CD4-positive, alpha-beta T cell treated with Interleukin-6 at 100 ng/mL for 8 hours (primary cell): Measurements from ENCODE around the gene SAP130.

Source experiments
- DNase-seq: peaks from one replicate; pipeline ENCODE4 v3.0.0-alpha.2; 2020; ENCODE audit warnings: mixed read lengths, low spot score

Gene SAP130

GRCh38 chr2:128027801-128028667 is at the start of gene SAP130:
Gene SAP130, minus strand, starts transcription at chr2:128028059. Its CDS starts 1,767 bp downstream, at chr2:128026292.
- DNase-seq = peak; percentile 98

- no peak for DNase-seq
Measured at GRCh38 chr2:128076461-128077106, 48.7 kb upstream of the SAP130 start.

DNA sequence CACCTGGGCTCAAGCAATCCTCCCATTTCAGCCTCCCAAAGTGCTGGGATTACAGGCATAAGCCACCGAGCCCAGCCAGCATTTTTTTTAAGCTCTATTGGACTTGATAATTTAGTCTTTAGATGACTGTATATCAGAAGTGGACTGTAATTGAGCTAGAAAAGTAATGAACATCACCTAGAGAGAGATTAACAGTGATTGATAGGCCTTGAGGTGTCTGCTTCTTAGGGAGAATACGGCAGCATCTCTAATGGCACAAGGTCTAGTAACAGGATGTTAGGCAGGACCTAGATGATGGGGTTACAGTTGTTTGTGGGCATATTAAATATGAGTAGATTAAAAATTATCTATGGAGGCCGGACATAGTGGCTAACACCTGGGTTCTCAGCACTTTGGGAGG is 45.4 kb upstream of the SAP130 start:
- no peak for DNase-seq

- DNase-seq = no peak
Measured at GRCh38 chr2:128069769-128070168, 41.9 kb upstream of the SAP130 start.

GRCh38 chr2:128064353-128064752 is 36.5 kb upstream of the SAP130 start:
- DNase-seq = no peak

GRCh38 chr2:128062571-128062970 is 34.7 kb upstream of the SAP130 start:
- DNase-seq = no peak

DNA sequence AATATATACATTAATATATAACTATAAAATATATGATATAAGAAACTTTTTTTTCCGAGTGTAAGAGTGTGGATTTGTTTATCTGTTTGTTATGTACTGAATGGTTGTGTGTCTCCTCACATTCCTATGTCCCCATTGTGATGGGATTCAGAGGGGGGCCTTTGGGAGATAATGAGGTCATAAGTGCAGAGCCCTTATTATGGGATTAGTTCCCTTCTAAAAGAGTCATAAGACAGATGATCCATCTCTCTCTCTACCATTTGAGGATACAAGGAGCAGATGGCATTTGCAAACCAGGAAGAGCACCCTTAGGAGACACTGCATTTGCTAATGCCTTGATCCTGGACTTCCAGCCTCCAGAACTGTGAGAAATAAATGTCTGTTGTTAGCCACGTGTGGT is 30.3 kb upstream of the SAP130 start:
- no peak for DNase-seq

GRCh38 chr2:128057334-128057733 is 29.5 kb upstream of the SAP130 start:
- DNase-seq = no peak

DNA sequence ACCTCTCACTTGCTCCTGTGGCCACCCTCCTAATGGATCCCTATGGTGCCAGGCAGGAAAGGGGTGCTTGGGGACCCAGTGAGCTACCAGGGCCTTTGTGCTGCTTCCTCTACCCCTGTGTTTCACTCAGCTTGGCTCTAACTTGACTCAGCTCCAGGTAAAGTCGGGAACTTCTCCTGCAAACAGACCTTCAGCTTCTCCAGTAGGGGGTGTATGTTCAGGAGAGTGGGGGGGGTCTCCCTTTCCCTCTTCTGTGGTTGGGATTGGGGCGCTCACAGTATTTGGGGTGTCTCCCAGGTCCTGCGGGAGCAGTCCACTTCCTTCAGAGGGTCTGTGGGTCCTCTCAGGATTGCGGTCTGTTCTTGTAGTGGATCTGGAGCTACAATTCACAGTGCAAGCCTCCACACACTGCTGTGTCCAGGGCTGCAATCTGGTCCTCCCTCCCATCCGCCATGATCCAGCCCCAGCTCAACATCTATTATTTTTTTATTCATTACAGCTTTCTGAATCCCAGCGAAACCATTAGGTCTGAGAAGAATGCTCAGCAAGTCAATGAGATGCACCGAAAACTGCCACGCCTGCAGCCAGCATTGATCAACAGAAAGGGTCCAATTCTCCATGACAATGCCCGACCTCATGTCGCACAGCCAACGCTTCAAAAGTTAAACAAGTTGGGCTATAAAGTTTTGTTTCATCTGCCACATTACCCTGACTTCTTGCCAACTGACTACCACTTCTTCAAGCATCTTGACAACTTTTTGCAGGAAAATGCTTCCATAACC is 26.4 kb upstream of the SAP130 start:
- DNase-seq = no peak

GRCh38 chr2:128053331-128053730 is 25.5 kb upstream of the SAP130 start:
- no peak for DNase-seq

DNA sequence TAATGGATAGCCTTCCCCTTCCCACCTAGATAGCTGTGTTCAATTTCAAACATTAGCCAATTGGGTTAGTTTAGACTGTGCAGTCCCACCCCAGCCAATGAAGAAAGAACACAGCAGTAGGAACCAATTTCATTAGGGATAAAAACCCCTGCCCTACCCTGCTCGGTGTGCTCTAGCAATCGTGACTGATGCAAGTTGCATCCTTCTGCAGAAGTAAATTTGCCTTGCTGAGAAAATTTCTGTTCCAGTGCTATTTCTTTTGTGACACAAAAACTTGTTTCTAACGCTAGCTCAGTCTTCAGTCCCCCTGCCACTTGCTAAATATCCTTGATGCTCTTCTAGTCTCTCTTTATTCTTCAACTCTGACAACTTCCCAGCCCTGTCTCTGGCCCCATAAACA is 15.2 kb upstream of the SAP130 start:
- no peak for DNase-seq

DNA sequence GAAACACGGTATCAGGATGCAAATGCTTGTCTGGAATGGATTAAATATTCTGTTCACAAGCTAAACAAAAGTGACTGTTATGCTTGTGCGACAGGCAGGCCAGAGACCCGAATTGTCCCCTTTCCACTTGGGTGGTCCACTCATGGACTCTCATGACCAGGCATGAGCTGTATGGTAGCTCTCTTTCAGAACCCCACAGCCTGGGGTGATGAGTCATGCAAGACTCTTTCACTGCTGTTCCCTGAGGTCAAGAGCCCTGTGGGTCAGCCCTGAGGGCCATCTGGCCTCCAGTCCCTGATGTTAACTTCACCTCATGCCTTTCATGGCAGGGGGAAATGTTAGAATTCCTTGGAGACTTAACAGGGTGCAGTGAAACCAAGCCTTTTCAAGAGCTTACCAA is 13.7 kb upstream of the SAP130 start:
- no peak for DNase-seq

GRCh38 chr2:128040166-128040771 is 12.4 kb upstream of the SAP130 start:
- no peak for DNase-seq

DNA sequence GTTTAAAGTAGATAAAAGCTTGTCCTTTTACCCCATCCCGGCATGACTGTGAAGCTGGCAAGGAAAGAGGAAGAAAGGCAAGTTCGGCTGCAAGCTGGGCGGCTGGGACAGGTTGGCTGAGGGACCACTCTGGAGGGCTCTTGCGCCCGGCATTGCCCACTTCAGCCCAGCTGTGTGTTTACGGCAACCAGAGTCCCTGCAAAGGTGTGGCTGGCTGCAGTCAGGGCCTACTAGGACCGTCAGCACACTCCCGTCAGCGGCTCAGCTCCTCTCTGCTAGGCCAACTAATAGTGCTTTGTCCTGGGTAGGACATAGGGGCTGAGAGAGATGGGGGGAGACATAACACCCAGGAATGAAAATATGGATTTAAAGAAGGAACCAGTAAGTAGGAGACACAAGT is 11.7 kb upstream of the SAP130 start:
- DNase-seq = no peak

GRCh38 chr2:128038411-128038810 is 10.6 kb upstream of the SAP130 start:
- no peak for DNase-seq

DNA sequence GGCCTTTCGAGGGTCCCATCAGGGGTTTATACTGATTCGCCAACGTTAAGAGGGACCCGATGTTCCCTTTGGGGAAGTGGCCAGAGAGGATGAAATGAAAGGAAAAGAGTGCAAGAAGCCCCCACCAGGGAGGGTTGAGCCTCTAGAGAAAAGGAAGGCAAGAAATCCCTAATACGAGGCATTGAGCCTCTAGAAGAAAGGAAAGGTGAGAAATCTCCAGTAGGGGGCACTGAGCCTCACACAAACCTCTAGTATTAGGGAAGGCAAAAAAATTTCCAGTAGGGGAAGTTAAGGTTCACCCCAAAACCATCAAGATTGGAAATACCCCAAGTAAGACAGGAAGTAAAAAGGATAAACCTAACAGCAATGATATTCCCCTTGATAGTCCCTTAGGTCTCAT is 9.8 kb upstream of the SAP130 start:
- DNase-seq = no peak

DNA sequence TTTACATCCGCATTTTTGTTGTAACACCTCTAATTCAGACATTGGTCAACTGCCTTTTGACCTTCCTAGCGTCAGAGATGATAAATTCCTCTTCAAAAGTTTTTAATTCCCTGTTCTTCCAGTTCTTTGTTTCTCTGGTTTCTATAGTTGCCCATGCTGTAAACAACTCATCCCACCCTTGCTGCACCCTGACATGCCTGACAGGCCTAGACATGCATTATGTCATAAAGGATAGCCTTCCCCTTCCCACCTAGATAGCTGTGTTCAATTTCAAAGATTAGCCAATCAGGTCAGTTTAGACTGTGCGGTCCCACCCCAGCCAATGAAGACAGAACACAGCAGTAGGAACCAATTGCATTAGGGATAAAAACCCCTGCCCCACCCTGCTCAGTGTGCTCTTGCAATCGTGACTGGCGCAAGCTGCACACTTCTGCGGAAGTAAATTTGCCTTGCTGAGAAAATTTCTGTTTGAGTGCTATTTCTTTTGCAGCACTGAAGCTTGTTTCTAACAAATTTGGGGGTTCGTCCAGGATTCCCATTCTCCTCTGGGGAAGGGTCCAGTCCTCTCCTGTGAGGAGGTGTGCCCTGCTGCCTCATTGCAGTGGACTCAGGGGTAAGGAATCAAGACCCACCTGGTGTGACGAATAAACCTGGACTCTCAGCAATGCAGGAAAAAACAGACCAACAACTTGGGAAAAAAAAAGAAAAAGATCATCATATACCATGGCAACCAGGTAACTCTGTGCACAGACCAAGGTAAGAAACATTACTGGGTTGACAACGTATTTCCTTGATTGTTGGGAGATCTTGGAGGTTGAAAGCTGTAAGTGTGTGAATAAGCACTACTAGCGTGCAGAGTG is 9.1 kb upstream of the SAP130 start:
- no peak for DNase-seq

- no peak for DNase-seq
Measured at GRCh38 chr2:128032092-128032491, 4.2 kb upstream of the SAP130 start.

GRCh38 chr2:128028668-128029054 is 802 bp upstream of the SAP130 start:
- DNase-seq = no peak

DNA sequence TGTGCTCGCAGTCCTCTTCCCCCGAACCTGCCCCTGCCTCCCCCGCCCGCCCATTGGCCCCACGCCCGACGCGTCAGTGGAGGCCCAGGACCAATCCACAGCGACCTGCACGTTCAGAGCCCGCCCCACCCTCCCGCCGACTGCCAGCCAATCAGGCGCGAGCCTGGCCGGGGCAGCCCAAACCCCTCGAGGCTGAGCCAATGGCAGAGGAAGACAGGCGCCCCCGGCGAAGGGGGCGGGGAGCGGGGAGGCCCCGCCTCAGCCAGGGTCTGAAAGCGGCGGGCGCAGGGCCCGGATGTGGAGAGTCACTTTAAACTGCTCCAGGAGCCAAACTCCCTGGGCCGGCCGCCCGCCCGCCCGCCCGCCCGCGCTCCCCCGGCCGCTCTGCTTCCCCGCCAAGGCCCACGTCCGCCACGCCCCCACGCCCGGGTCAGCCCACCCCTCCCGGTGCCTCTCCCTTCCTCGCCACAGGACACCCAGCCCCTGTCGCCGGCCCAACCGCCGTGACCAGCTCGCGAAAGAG is 520 bp downstream of the SAP130 start:
- peak; percentile 100 for DNase-seq
